Endothelial cell of umbilical vein (primary cell): ENCODE data around the gene AP3S2. TPM values are rescaled to one million over a fixed set of nuclear protein-coding genes. Genes with fewer than 3 reads are reported as not detected.

Source experiments
- BruUV-seq: library from RNA; stranded (reverse); fragments of 400-500 nt; replicated peaks from 2 replicates; lab custom pipeline; 2021; lab: Mats Ljungman, UMichigan
- CTCF ChIA-PET: fragments of 300-600, 350-600 bp; sonication (Branson Sonifier 250); formaldehyde crosslinking; loops from one replicate; lab custom pipeline; 2021; ENCODE audit warnings: antibody characterized with exemption, inconsistent platforms; lab: Charles Lee
- POLR2A ChIA-PET: fragments of 300-600, 350-600 bp; sonication (Branson Sonifier 250); formaldehyde crosslinking; loops from one replicate; lab custom pipeline; 2021; ENCODE audit warnings: antibody characterized with exemption, inconsistent platforms; lab: Charles Lee
- DNase-seq: peaks from one replicate; pipeline ENCODE4 v3.0.0-alpha.2; 2011; ENCODE audit warnings: low read depth, low spot score
- FAIRE-seq: peaks from 2 replicates; lab custom pipeline; 2011; peaks lifted over from hg19 to GRCh38; lab: Jason Lieb, UNC
- H2AFZ ChIP-seq: 2 replicates; pipeline ENCODE4 v1.6.0; 2012; ENCODE audit warnings: low read depth, low read length, control low read depth, inconsistent platforms
- H3K27ac ChIP-seq: 2 replicates; pipeline ENCODE4 v1.5.1; 2011; ENCODE audit warnings: low read depth, mild to moderate bottlenecking, control low read depth, low read length, moderate library complexity; ENCODE audit not compliant: insufficient read depth
- H3K27me3 ChIP-seq, 2 experiments: 2 replicates each; pipeline versions ENCODE4 v1.6.0 to v1.6.1; 2011; ENCODE audit warnings: low read length in 2 of 2, mixed read lengths in 1 of 2; ENCODE audit not compliant: control insufficient read depth in 2 of 2, insufficient read depth in 2 of 2
- H3K36me3 ChIP-seq, 2 experiments: 2 replicates in 1 of 2; 3 replicates in 1 of 2; pipeline ENCODE4 v1.5.1; 2011; ENCODE audit warnings: low read length in 2 of 2, mild to moderate bottlenecking in 1 of 2, moderate library complexity in 1 of 2; ENCODE audit not compliant: control insufficient read depth in 2 of 2, insufficient read depth in 2 of 2; ENCODE audit errors: extremely low read depth in 1 of 2
- H3K4me1 ChIP-seq: 3 replicates; pipeline ENCODE4 v1.5.1; 2011; ENCODE audit warnings: mild to moderate bottlenecking, low read length; ENCODE audit not compliant: control insufficient read depth, insufficient read depth; ENCODE audit errors: extremely low read depth
- H3K4me2 ChIP-seq: 2 replicates; pipeline ENCODE4 v1.6.1; 2011; ENCODE audit warnings: low read length, control low read depth, mixed read lengths; ENCODE audit not compliant: insufficient read depth
- H3K4me3 ChIP-seq, 3 experiments: fragments of 200-600 bp in 1 of 3; sonication (generic), shearing (Covaris generic) in 1 of 3; replicated peaks in 1 of 3; 2 replicates each; pipeline ENCODE4 v1.5.1; 2011 to 2016; ENCODE audit warnings: control low read depth in 3 of 3, low read length in 3 of 3, mild to moderate bottlenecking in 2 of 3, inconsistent platforms in 1 of 3, low read depth in 1 of 3, moderate library complexity in 1 of 3; ENCODE audit not compliant: insufficient read depth in 1 of 3
- H3K79me2 ChIP-seq: 2 replicates; pipeline ENCODE4 v1.6.0; 2012; ENCODE audit warnings: low read length, inconsistent platforms; ENCODE audit not compliant: control insufficient read depth, insufficient read depth
- H3K9ac ChIP-seq: replicated peaks from 2 replicates; pipeline ENCODE3; 2011; ENCODE audit warnings: low read length, control low read depth; ENCODE audit not compliant: insufficient read depth; ENCODE audit errors: extremely low read depth
- H3K9me1 ChIP-seq: replicated peaks from 3 replicates; pipeline ENCODE4 v1.6.0; 2011; ENCODE audit warnings: mild to moderate bottlenecking, low read length; ENCODE audit not compliant: control insufficient read depth, insufficient read depth; ENCODE audit errors: extremely low read depth
- H3K9me3 ChIP-seq: replicated peaks from 2 replicates; pipeline ENCODE4 v1.5.1; 2012; ENCODE audit warnings: low read length, inconsistent platforms; ENCODE audit not compliant: control insufficient read depth, insufficient read depth
- H4K20me1 ChIP-seq: replicated peaks from 2 replicates; pipeline ENCODE3; 2011; ENCODE audit warnings: mild to moderate bottlenecking, low read length; ENCODE audit not compliant: control insufficient read depth, insufficient read depth; ENCODE audit errors: extremely low read depth
- EZH2 ChIP-seq: IDR thresholded peaks from 2 replicates; pipeline ENCODE4 v1.6.1; 2012; ENCODE audit warnings: borderline replicate concordance, low read depth, mild to moderate bottlenecking, moderate library complexity, low read length, inconsistent platforms; ENCODE audit not compliant: severe bottlenecking
- FOS ChIP-seq: IDR thresholded peaks from 2 replicates; pipeline ENCODE4 v1.6.1; 2011; ENCODE audit warnings: mild to moderate bottlenecking, low read length, moderate library complexity, borderline replicate concordance; ENCODE audit not compliant: insufficient read depth
- GATA2 ChIP-seq: IDR thresholded peaks from 2 replicates; pipeline ENCODE4 v1.7.0; 2011; ENCODE audit warnings: low read depth, mild to moderate bottlenecking, moderate library complexity, mixed read lengths, low read length; ENCODE audit not compliant: insufficient read length, insufficient read depth
- JUN ChIP-seq: IDR thresholded peaks from 2 replicates; pipeline ENCODE4 v1.6.1; 2011; ENCODE audit warnings: borderline replicate concordance, low read depth; ENCODE audit not compliant: insufficient read length, insufficient read depth
- MAX ChIP-seq: IDR thresholded peaks from 2 replicates; pipeline ENCODE4 v1.6.1; 2011; ENCODE audit not compliant: insufficient read depth, insufficient read length
- MYC ChIP-seq: IDR thresholded peaks from one replicate; pipeline ENCODE4 v1.6.1; 2011; ENCODE audit warnings: mild to moderate bottlenecking, low read depth, low read length
- POLR2A ChIP-seq: IDR thresholded peaks from 2 replicates; pipeline ENCODE4 v1.6.1; 2012; ENCODE audit warnings: low read depth, mild to moderate bottlenecking, control low read depth, low read length
- POLR2AphosphoS5 ChIP-seq: IDR thresholded peaks from 2 replicates; pipeline ENCODE4 v1.6.1; 2012; ENCODE audit warnings: low read depth, mild to moderate bottlenecking, control low read depth, low read length, moderate library complexity; ENCODE audit not compliant: insufficient read depth
- dilution Hi-C: fragments of 300-500 bp; cut with MboI; formaldehyde crosslinking; loops from one replicate; pipeline ENCODE4 v1.15.0; 2019; ENCODE audit warnings: low sequenced_read_pairs; ENCODE audit not compliant: extremely low pct_ligation_motif_present
- intact Hi-C: fragments of 100-400 bp; cut with micrococcal nuclease; formaldehyde crosslinking; loops from one replicate; pipeline ENCODE4 v1.10.0; 2022
- polyA plus RNA-seq, 4 experiments: library from polyadenylated mRNA; depleted of rRNA in 3 of 4; stranded (reverse) in 3 of 4; unstranded in 1 of 4; fragments of >200 nt; gene quantifications; 2 replicates each; pipeline versions ENCODE4 v1.2.1 to v1.2.3, GENCODE V29; 2011 to 2012; ENCODE audit warnings: missing spikeins in 1 of 4
- total RNA-seq: library from RNA; stranded (reverse); gene quantifications from 2 replicates; pipeline ENCODE4 v1.2.3, GENCODE V29; 2021
- TF ChIP-seq, protein P1 (sequence below), 2 donors: IDR thresholded peaks; 1 replicate in 1 of 2; 2 replicates in 1 of 2; pipeline ENCODE4 v1.5.1; 2011; ENCODE audit warnings: low read length in 2 of 2, mild to moderate bottlenecking in 2 of 2, moderate library complexity in 2 of 2, control low read depth in 1 of 2, inconsistent platforms in 1 of 2, low read depth in 1 of 2; ENCODE audit not compliant: insufficient read depth in 1 of 2; ENCODE audit errors: extremely low read depth in 1 of 2

The AP3S2 gene
- total and polyA plus RNA-seq, 2 donors (not counting 3 experiments of a cell fraction or from before 2014, with no cell fraction given), result 14.6 to 31.1 TPM

DNA sequence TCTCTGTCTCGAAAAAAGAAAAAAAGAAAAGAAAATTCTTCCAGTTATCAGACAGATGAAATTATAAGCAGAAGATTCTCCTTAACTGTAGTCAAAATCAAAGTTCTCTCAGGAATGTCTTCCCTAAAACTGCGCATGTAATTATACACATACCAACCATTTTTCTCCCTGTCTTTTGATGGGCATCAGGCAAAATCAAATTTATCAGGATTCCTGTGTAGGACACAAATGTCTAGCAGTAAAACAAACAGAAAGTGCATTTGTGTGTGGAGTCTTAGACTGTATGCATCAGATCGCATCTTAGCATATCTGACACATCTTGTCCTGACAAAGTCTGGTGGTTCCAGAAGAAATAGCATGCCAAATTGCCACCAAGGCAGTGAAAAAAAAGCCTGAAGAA, 22.9 kb upstream of the AP3S2 start:
- FAIRE-seq, result no peak
- intact Hi-C loops, result no loop called here
- no peak overlapping the region for H3K4me2 ChIP-seq
- TF ChIP-seq FOS, result no peak
- no peak for TF ChIP-seq MAX
- TF ChIP-seq MYC, result no peak
- no peak for TF ChIP-seq POLR2A
- TF ChIP-seq, protein P1, sequence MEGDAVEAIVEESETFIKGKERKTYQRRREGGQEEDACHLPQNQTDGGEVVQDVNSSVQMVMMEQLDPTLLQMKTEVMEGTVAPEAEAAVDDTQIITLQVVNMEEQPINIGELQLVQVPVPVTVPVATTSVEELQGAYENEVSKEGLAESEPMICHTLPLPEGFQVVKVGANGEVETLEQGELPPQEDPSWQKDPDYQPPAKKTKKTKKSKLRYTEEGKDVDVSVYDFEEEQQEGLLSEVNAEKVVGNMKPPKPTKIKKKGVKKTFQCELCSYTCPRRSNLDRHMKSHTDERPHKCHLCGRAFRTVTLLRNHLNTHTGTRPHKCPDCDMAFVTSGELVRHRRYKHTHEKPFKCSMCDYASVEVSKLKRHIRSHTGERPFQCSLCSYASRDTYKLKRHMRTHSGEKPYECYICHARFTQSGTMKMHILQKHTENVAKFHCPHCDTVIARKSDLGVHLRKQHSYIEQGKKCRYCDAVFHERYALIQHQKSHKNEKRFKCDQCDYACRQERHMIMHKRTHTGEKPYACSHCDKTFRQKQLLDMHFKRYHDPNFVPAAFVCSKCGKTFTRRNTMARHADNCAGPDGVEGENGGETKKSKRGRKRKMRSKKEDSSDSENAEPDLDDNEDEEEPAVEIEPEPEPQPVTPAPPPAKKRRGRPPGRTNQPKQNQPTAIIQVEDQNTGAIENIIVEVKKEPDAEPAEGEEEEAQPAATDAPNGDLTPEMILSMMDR (IDR thresholded peaks at IDR 0.05; ENCODE audit: extremely low read depth in 1 of 2, insufficient read depth in 1 of 2, low read depth in 1 of 2, low read length in 2 of 2), result no peak
- TF ChIP-seq GATA2, result no peak
- no peak for TF ChIP-seq POLR2AphosphoS5
- no peak for TF ChIP-seq EZH2
- TF ChIP-seq JUN, result no peak
- no peak overlapping the region for H3K27ac ChIP-seq
- H4K20me1 ChIP-seq, result no peaks in the 10 kb centered on the region
- no peak overlapping the region for H3K4me3 ChIP-seq
- ChIA-PET POLR2A (no interaction called here), CTCF (no interaction called here)
- DNase-seq, result no peak
- dilution Hi-C loops, result no loop called here
- H3K36me3 ChIP-seq, result no peaks in the 10 kb centered on the region
- no peak overlapping the region for H3K9ac ChIP-seq
- H3K4me1 ChIP-seq, result peaks cover 8% of the 10 kb centered on the region
- H3K27me3 ChIP-seq, result peaks cover 0 to 2% of the 10 kb centered on the region in 2 experiments
- H3K79me2 ChIP-seq, result no peaks in the 10 kb centered on the region
- H3K9me1 ChIP-seq, result no peaks in the 10 kb centered on the region
- H2AFZ ChIP-seq, result no peak overlapping the region
- H3K9me3 ChIP-seq, result no peaks in the 10 kb centered on the region
- BruUV-seq, result no TSS peak
